Panc1 (cell line): Measurements from ENCODE around the gene GRAMD4. TPM values are rescaled to one million over a fixed set of nuclear protein-coding genes. Genes with fewer than 3 reads are reported as not detected.

Experiments
- ATAC-seq: fragments of 200-7000 bp; cut with Tn5 transposase; 2 replicates; pipeline ENCODE4 v1.9.1; 2020; ENCODE audit warnings: mild to moderate bottlenecking, moderate library complexity
- BruUV-seq: library from RNA; stranded (reverse); fragments of 400-500 nt; replicated peaks from 2 replicates; lab custom pipeline; 2021; lab: Mats Ljungman, UMichigan
- CTCF ChIA-PET: fragments of 300-600 bp; sonication (Branson Sonifier 250); formaldehyde crosslinking; loops from one replicate; lab custom pipeline; 2022; ENCODE audit warnings: antibody characterized with exemption; lab: Charles Lee
- POLR2A ChIA-PET: fragments of 300-600 bp; sonication (Branson Sonifier 250); formaldehyde crosslinking; loops from one replicate; lab custom pipeline; 2022; ENCODE audit warnings: antibody characterized with exemption; lab: Charles Lee
- DNase-seq: peaks from one replicate; pipeline ENCODE4 v3.0.0-alpha.2; 2010; ENCODE audit warnings: low read depth, low spot score
- H3K27ac ChIP-seq: 2 replicates; pipeline ENCODE4 v1.5.1; 2011; ENCODE audit warnings: mild to moderate bottlenecking, low read length, inconsistent platforms
- H3K27me3 ChIP-seq: fragments of 200-500 bp; sonication (Bioruptor generic); 2 replicates; pipeline ENCODE4 v1.6.0; 2014; ENCODE audit warnings: low read length, inconsistent platforms; ENCODE audit not compliant: control insufficient read depth, insufficient read depth
- H3K36me3 ChIP-seq: fragments of 200-500 bp; sonication (Bioruptor generic); 2 replicates; pipeline ENCODE4 v1.5.1; 2014; ENCODE audit warnings: inconsistent platforms, mild to moderate bottlenecking, low read length, moderate library complexity; ENCODE audit not compliant: control insufficient read depth, insufficient read depth
- H3K4me1 ChIP-seq: 2 replicates; pipeline ENCODE4 v1.5.1; 2011; ENCODE audit warnings: inconsistent platforms, mild to moderate bottlenecking, low read length, moderate library complexity; ENCODE audit not compliant: control insufficient read depth, insufficient read depth
- H3K4me3 ChIP-seq, 2 experiments: 2 replicates each; pipeline ENCODE4 v1.5.1; 2011 to 2012; ENCODE audit warnings: low read depth in 2 of 2, low read length in 2 of 2, mild to moderate bottlenecking in 2 of 2, inconsistent platforms in 1 of 2, moderate library complexity in 1 of 2
- H3K9me3 ChIP-seq: fragments of 200-500 bp; sonication (Bioruptor generic); 2 replicates; pipeline ENCODE4 v1.5.1; 2014; ENCODE audit warnings: low read depth, mild to moderate bottlenecking, inconsistent platforms, low read length, moderate library complexity; ENCODE audit not compliant: control insufficient read depth, insufficient read depth
- POLR2AphosphoS5 ChIP-seq: IDR thresholded peaks from 2 replicates; pipeline ENCODE4 v1.6.1; 2012; ENCODE audit warnings: mild to moderate bottlenecking, low read depth, low read length, moderate library complexity
- SIN3A ChIP-seq: IDR thresholded peaks from 2 replicates; pipeline ENCODE4 v1.6.1; 2012; ENCODE audit warnings: low read depth, mild to moderate bottlenecking, low read length, moderate library complexity, borderline replicate concordance; ENCODE audit not compliant: insufficient read depth
- TCF7L2 ChIP-seq: IDR thresholded peaks from 2 replicates; pipeline ENCODE4 v1.6.1; 2011; ENCODE audit warnings: mild to moderate bottlenecking, low read depth, low read length, inconsistent platforms
- in situ Hi-C: cut with HindIII; loops from 2 replicates; pipeline ENCODE4 v1.10.0; 2016; ENCODE audit warnings: low sequenced_read_pairs, low pct_unique_long_range_greater_than_20kb
- intact Hi-C: fragments of 100-400 bp; cut with micrococcal nuclease; formaldehyde crosslinking; loops from one replicate; pipeline ENCODE4 v1.10.0; 2022; ENCODE audit not compliant: unreplicated experiment
- total RNA-seq: library from RNA; stranded (reverse); gene quantifications from one replicate; pipeline ENCODE4 v1.2.1, GENCODE V29; 2021; ENCODE audit not compliant: unreplicated experiment
- TF ChIP-seq, protein P1 (sequence below), 2 experiments: IDR thresholded peaks; 2 replicates each; pipeline ENCODE4 v1.6.1; 2011 to 2012; ENCODE audit warnings: low read depth in 2 of 2, control low read depth in 1 of 2, low read length in 1 of 2, mild to moderate bottlenecking in 1 of 2, moderate library complexity in 1 of 2; ENCODE audit not compliant: insufficient read depth in 1 of 2
- TF ChIP-seq, protein P2 (sequence below): fragments of 450-650 bp; IDR thresholded peaks from 2 replicates; pipeline ENCODE4 v1.5.1; 2017; ENCODE audit warnings: mild to moderate bottlenecking

GRAMD4 gene
- total RNA-seq, 1 experiment from 2014 or later = 30.8 TPM

DNA sequence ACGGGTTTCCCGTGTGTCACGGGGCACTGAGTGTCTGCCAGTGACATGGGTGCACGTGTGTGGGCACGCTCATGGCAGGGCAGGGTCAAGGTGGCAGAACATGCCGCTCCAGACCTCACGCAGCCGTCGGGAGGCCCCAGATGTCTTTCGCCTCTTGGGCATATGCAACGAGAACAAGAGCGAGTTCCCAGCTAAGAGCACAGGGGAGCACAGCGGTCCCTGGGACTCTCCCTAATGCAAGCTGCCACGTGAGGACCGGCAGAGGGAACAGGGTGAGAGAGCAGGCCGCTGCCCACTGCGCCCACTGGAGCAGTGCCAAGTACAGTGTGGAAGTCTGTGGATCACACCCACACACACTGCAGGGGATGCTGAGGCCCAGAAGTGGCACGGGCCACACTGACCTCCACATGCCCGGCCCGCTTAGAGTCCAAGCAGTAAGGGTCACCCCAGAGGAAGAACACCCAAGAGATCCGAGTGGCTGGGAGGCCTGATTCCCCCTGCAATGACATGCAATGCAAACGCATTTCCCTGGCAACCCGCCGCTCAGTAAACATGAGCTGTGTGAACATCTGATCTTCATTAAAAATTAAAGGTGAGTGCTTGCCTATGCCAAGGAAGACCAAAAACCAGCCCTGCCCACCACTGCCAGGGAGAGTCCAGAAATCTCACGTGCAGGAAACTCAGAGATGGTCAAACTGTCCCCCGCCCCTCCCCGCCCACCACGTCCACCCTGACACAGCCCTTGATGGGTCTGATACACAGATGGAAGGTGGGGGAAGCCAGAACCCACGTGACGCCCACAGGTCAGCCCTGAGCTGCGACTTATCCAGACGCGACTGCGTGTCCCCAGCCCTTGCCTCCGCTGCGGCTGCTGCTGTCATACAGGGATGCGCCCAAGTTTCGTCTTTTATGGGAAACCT, 106.1 kb downstream of the GRAMD4 start:
- no peak for DNase-seq
- intact Hi-C loops (no loop called here), in situ Hi-C loops (no loop called here)
- Histone ChIP-seq H3K4me1 (no peaks in the 10 kb centered on the region), H3K27ac (no peak overlapping the region), H3K9me3 (no peaks in the 10 kb centered on the region), H3K4me3 (no peak overlapping the region), H3K27me3 (no peaks in the 10 kb centered on the region), H3K36me3 (no peaks in the 10 kb centered on the region)
- POLR2A ChIA-PET = no interaction called here
- CTCF ChIA-PET = no interaction called here
- no peak for TF ChIP-seq TCF7L2
- TF ChIP-seq SIN3A = no peak
- TF ChIP-seq, protein P1, sequence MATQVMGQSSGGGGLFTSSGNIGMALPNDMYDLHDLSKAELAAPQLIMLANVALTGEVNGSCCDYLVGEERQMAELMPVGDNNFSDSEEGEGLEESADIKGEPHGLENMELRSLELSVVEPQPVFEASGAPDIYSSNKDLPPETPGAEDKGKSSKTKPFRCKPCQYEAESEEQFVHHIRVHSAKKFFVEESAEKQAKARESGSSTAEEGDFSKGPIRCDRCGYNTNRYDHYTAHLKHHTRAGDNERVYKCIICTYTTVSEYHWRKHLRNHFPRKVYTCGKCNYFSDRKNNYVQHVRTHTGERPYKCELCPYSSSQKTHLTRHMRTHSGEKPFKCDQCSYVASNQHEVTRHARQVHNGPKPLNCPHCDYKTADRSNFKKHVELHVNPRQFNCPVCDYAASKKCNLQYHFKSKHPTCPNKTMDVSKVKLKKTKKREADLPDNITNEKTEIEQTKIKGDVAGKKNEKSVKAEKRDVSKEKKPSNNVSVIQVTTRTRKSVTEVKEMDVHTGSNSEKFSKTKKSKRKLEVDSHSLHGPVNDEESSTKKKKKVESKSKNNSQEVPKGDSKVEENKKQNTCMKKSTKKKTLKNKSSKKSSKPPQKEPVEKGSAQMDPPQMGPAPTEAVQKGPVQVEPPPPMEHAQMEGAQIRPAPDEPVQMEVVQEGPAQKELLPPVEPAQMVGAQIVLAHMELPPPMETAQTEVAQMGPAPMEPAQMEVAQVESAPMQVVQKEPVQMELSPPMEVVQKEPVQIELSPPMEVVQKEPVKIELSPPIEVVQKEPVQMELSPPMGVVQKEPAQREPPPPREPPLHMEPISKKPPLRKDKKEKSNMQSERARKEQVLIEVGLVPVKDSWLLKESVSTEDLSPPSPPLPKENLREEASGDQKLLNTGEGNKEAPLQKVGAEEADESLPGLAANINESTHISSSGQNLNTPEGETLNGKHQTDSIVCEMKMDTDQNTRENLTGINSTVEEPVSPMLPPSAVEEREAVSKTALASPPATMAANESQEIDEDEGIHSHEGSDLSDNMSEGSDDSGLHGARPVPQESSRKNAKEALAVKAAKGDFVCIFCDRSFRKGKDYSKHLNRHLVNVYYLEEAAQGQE (IDR thresholded peaks at IDR 0.05; ENCODE audit: insufficient read depth in 1 of 2, low read depth in 2 of 2, low read length in 1 of 2) = no peak
- no TSS peak for BruUV-seq
- ATAC-seq = peak; percentile 50; the same call in 1 of the 2 replicates

DNA sequence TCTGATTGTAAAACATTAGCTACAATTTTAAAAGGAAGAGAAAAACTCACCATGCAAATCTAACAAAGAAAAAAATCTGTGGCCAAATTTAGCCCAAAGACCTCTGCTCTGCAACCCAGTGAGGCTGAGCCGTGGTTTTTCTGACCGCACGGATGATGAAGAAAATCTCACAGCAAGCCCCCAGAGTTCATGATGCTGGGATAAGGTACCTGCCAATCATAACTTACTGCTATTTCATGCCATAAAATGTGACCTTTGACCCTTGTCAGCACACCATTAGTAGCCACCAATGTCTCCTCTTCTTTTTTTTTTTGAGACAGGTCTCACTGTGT, 106.8 kb downstream of the GRAMD4 start:
- H3K27me3 ChIP-seq = no peaks in the 10 kb centered on the region
- no peaks in the 10 kb centered on the region for H3K9me3 ChIP-seq
- in situ Hi-C loops = no loop called here
- DNase-seq = no peak
- H3K4me1 ChIP-seq = peaks cover under 1% of the 10 kb centered on the region; the same call in 1 of the 2 replicates
- ChIA-PET POLR2A (no interaction called here), CTCF (no interaction called here)
- no peak for ATAC-seq
- intact Hi-C loops = no loop called here
- no peak overlapping the region for H3K4me3 ChIP-seq
- no peak overlapping the region for H3K27ac ChIP-seq
- TF ChIP-seq TCF7L2 = no peak
- TF ChIP-seq POLR2AphosphoS5 = no peak
- TF ChIP-seq SIN3A = no peak
- TF ChIP-seq, protein P1 (IDR thresholded peaks at IDR 0.05; ENCODE audit: insufficient read depth in 1 of 2, low read depth in 2 of 2, low read length in 1 of 2) = no peak
- TF ChIP-seq, protein P2, sequence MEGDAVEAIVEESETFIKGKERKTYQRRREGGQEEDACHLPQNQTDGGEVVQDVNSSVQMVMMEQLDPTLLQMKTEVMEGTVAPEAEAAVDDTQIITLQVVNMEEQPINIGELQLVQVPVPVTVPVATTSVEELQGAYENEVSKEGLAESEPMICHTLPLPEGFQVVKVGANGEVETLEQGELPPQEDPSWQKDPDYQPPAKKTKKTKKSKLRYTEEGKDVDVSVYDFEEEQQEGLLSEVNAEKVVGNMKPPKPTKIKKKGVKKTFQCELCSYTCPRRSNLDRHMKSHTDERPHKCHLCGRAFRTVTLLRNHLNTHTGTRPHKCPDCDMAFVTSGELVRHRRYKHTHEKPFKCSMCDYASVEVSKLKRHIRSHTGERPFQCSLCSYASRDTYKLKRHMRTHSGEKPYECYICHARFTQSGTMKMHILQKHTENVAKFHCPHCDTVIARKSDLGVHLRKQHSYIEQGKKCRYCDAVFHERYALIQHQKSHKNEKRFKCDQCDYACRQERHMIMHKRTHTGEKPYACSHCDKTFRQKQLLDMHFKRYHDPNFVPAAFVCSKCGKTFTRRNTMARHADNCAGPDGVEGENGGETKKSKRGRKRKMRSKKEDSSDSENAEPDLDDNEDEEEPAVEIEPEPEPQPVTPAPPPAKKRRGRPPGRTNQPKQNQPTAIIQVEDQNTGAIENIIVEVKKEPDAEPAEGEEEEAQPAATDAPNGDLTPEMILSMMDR = no peak
- no peaks in the 10 kb centered on the region for H3K36me3 ChIP-seq
- BruUV-seq = no TSS peak
